VCaP (cell line): ENCODE measurements around the gene HOXC4.

ENCODE experiments used
- H3K27ac ChIP-seq: fragments of 450-650 bp; 2 replicates; pipeline ENCODE4 v1.5.1; 2017
- CTCF ChIP-seq: fragments of 450-650 bp; conservative IDR thresholded peaks from 2 replicates; pipeline ENCODE4 v1.5.1; 2017; ENCODE audit warnings: mild to moderate bottlenecking, moderate library complexity

The HOXC4 gene

GRCh38 chr12:54037360-54038283, 16.0 kb upstream of the HOXC4 start:
- TF ChIP-seq CTCF = no peak
- no peak overlapping the region for H3K27ac ChIP-seq

GRCh38 chr12:54038284-54038870, 15.3 kb upstream of the HOXC4 start:
- no peak overlapping the region for H3K27ac ChIP-seq
- TF ChIP-seq CTCF = no peak

GRCh38 chr12:54038871-54039414, 14.7 kb upstream of the HOXC4 start:
- no peak for TF ChIP-seq CTCF
- H3K27ac ChIP-seq = no peak overlapping the region

- H3K27ac ChIP-seq = no peak overlapping the region
- TF ChIP-seq CTCF = no peak
Observed at GRCh38 chr12:54039417-54040147, 14.1 kb upstream of the HOXC4 start.

- H3K27ac ChIP-seq = no peak overlapping the region
- no peak for TF ChIP-seq CTCF
Observed at GRCh38 chr12:54040148-54040494, 13.5 kb upstream of the HOXC4 start.

- H3K27ac ChIP-seq = no peak overlapping the region
- no peak for TF ChIP-seq CTCF
Observed at GRCh38 chr12:54040648-54041047, 13.0 kb upstream of the HOXC4 start.
